Stimulated activated CD4-positive, alpha-beta T cell treated with anti-CD3 and anti-CD28 coated beads, TNF-alpha, amount 100 ng/mL, for 48 hours (primary cell): Measurements from ENCODE around the gene NRG4.
A peak's percentile ranks its signal among the peaks of the same experiment; 100 is the strongest.
"Not testable (repeated sequence)": the region's sequence is repeated elsewhere in the genome, so short reads cannot be mapped to it uniquely, and the experiment has no call there.

Experiments used
- DNase-seq, 3 donors: peaks; one replicate each; pipeline ENCODE4 v3.0.0-alpha.2; 2020; ENCODE audit warnings: low read depth in 3 of 3

NRG4 gene, protein sequence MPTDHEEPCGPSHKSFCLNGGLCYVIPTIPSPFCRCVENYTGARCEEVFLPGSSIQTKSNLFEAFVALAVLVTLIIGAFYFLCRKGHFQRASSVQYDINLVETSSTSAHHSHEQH

DNA sequence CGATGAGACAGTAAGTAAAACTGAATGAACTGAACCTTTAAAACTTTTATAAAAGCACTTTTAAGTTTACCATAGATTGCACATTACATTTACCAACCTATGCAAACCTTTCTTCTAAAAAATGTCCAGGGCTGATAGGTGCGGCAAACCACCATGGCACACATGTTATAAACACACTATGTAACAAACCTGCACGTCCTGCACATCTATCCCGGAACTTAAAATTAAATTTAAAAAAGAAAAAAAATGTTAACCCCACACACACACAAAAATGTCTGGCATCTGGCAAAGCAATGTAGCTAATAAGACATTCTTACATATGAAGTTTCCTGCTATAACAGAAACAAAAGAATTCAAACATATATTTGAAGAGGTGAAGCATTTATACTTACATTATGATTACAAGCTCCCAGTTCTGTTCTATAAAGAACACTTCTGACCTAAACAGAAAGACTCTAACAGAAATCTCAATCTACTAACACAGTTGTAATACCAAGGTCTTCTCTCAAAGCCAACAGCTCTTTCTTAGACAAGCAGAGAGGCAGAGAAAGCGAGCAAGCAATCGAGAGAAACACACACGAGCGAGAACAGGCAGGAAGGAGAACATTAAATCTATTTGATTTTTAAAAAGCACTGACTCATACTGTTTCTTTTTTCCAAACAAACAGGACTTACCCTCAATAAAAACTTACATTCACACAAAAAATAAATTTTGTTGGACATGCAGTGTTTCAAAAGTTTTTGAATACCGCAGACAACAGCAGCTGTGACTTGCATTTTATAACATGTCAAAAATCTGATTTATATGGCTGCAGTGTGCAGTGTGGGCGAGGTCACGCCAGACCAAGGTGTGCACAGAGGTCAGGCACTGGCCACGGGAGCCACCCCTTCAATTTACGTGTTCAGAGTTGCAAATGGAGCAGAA lies at the start of gene NRG4:
TSS of gene NRG4 (minus strand) at position 798 of the 925 bp plus-strand sequence. CDS start 1,194 bp downstream, outside the sequence.
- DNase-seq: no peak

DNA sequence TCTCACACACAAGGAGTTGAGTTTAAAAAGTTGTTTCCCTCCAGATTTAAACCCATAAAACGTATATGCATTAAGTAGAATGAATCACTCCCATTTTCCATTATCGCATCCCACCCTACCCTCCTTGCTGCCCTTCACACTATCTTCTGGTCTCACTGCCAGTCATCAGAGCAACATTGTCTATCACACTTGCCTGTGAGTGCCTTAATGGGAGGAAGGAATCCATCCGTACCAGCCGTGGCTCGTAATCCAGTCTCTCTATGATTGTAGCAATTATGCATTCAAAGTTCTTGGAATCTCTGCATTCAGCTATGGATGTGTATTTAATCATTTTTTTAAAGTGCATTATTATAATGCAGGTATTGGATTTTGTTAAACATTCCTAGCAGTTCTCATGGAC lies 49.5 kb upstream of the NRG4 start:
- DNase-seq: no peak

DNA sequence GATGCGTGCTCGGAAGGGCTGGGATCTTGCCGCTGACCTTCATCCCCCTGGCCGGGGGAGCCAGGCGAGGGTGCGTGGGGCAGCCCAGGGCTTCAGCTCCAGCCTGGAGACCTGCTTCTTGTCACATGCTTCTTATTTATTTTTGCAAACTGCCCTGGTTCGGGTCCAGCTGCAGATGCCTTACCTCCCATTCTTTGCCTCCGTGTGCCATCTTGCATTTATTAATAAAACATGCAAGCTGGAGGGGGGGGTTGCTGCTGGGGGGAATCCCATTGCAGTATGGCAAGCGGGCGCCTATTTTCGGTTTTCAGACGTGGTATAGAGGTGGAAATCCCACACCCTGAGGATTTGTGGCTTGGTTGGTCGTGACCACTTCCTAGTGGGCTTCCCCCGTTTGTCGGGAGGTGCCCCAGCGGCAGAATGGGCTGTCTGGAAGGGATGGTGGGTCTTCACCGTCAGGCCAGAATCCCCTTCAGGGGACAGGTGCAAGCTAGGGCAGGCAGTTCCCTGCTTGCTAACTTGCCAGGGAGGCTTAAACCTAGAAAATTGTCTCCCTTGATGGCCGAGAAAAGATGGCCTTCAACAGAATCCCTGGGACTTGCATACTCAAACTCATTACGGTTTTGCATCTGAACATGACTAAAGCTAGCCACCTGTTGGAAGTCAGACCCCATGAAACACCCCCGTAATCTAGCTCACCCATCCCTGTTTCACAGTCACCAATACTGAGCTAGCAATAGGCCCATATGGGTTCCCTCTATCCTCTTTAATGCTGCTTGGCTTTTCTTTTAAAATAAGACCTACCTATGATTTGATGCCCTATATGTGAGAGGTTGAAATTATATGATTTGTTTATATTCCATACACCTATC lies 48.1 kb upstream of the NRG4 start:
- no peak for DNase-seq

DNA sequence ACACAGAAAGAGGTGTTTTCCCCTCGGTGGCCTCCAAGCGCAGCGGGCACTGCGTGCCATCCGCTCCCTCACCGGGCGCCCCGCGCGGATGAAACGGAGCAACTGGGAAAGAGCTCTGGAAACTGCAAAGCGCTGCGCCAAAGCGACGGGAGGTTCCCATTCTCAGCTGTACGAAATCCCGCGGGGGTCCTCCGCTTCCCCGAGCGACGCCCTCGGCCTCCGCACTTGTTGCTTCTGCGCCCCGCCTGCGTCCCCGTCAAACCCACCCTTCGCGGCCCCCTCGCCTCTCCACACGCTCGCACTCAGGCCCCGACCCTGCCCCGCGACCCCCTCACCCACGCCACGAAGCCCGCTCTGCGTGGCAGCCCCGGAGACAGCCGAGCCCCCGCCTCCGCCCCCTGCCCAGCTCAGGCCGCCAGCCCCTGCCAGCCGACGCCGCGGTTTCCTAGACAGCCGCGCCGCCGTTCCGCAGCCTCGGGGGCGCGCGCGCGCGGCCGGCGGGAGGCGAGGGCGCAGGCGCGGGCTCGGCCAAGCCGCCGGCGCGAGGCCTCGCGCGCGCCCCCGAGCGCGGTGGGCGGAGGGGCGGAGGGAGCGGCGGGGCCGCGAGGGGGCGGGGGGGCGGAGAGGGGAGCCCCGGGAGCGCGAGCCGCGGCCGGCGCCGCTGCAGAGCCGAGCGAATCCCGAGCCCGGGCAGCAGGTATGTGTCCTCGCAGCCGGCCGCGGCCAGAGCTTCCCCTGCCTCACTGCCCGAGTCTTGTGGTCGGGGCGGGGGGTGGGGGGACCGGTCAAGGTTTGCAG lies 47.3 kb upstream of the NRG4 start, which contains the start of gene TMEM266:
TSS of gene TMEM266 (plus strand) at position 666 of the 798 bp plus-strand sequence. CDS start 74,279 bp downstream, outside the sequence.
- DNase-seq: no peak

DNA sequence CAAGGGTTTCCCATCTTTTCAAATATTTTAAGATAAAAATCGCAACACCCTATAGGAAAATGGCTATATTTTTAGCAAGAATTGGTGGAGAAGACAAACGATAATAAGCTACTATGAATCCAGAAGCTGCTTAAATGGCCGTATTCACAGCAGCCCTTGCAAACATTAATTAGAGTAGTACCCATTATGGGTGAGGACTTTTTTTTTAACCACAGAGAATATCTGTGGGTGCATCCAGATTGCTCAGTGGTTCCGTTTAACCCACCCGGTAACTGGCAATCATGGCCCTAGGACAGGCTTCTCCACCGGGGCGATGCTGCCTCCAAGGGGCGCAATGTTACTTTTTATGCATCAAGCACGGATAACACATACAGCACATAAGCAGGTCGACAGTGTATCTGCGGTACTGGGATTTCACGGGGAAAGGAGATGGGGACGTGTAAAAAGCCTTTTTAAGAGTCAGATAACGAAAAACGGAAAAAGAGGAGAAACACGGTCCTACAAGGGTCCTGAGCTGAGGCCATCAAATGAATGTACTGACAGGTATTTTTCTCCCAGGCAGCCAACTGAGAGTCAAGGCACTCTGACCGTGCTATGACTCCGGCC lies 46.6 kb upstream of the NRG4 start:
- DNase-seq: no peak

DNA sequence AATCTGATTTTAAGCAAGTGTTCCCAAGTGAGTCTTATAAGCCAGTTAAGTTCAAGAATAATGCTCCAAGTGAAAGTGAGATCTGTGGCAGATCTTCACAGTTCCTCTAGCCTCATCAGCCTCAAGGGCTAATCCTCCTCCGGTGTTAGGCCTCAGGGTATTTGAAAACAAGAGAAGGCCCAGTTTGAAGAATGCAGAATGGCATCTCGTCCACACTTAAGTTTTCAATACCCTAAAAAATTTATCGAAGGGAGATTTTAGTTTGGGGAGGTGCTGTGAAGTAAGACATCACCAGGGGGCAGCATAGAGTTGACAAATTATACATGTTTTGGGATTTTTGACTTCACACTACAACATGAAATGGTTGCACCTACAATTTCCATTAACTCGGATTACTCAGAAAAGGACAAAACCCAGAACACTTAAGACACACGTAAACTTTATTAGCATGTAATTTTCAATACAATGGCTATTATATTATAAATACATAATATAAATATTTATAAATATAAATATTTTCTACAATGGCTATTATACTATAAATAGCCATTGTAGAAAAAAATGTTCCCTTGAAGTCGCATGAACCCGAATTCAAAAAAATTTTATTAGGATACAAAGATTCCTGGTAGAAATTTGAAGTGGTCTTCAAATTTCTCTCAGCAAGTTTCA lies 45.2 kb upstream of the NRG4 start:
- DNase-seq: peak in 1 of 3 donors; percentile 18

DNA sequence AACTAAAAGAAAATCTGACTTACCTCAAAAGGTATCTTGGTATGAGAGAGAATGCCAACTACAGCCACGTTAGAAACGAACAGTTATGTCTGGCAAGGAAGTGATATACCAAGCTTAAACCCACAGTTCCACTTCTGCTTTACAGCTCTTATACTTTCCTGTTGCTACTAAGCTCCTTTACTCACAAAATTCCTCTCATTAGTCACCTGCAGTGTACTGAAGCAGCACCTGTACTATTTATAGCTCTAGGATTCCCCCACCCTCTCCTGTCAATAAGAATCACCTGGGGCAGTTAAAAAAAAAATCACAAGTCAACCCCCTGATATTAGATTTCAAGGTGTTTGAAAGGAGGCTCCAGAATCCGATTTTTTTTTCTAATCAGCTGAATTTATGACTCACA lies 44.7 kb upstream of the NRG4 start:
- no peak for DNase-seq

DNA sequence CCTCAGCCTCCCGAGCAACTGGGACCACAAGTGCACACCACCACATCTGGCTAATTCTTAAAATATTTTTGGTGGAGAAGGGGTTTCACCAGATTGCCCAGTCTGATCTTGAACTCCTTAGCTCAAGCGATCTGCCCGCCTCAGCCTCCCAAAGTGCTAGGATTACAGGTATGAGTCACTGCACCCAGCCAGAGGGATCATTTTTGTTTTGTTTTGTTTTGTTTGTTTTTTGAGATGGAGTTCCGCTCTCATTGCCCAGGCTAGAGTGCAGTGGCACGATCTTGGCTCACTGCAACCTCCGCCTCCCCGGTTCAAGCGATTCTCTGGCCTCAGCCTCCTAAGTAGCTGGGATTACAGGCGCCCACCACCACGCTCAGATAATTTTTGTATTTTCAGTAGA lies 42.0 kb upstream of the NRG4 start:
- DNase-seq: not testable (repeated sequence)

DNA sequence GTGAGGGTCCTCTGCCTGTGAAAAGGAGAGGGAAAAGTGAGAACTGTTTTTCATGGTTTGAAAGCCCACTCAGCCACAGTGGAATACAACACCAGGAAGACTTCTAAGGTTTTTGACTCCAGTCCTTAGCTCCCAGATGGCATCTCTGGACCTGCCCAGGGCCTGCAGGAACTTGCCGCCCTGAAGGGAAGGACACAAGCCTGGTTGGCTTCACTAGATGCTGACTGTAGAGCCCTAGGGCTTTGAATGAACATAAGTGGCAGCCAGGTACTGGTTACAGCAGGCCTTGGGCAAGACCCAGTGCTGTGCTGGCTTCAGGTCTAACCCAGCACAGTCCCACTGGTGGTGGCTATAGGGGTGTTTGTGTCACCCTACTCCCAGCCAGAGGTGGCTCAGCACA lies 26.3 kb upstream of the NRG4 start:
- DNase-seq: no peak

DNA sequence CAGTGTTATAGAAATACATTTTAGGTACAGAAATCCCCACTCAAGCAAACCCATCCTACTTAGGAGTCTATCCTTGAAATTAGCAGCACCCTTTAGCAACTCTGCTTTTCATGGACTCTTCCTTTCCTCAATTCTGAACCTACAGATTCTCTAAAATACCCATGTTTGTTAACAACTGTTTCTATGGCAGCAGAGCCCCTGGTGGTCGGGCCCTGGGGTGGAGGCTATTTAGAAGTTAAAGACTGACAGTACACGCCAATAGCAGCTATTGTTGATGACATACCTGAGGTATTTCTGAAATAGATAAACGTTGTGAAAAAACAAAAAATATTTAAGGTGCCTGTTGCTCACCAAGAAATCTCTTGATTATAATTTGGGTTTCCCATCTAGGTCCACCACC lies 23.4 kb upstream of the NRG4 start:
- no peak for DNase-seq

DNA sequence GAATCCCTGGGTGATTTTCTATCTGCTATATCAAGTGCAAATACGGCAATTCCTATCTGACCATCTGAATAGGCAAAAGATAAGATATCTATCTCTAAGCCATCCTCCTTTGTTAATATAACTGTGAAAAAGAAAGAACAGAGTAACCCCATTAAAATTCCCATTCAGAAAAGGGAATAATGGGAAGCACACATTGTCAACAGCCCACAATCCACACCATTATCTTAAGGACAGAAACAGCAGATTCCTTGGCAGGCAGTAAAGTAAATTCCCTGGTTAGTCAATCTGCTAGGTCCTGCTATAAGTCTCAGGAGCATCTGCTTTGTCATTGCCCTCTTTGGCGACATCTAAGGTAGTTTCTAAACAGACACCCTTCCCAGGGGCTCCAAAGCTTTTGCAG lies 21.9 kb upstream of the NRG4 start:
- no peak for DNase-seq

DNA sequence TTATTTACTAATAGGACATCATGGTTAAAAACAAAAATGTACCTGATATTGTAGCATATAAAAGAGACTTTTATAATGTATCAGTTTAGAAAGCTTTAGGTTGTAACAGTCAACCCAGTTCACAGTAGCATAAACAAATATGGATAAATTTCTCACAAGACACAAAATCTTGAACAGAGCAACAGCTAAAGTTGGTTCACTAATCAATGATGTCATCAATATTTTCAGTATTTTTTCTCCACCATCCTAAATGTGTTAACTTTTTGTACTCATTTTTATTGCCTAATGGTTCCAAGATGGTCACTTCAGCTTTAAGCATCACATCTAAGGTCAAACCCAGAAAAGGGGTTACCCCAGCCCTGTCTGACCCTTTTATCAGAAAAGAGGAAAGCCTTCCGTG lies 21.2 kb upstream of the NRG4 start:
- DNase-seq: no peak

DNA sequence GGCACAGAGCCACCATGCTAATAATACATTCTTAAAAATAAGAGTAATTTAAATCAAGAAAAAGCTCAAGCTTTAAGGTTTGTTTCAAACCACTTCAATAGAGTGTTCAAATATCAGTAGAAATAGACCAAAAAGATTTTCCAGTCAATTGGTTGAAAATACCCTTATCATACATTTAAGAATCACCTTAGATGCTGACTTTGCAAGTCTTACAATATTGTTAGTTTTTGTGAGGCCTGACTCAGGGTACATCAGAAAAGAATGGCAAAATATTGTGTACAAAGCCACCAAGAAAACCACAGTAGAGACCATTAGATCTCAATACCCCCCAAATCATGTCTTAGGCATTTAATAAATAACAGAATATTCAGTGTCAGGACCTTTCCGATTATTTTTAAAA lies 19.8 kb upstream of the NRG4 start:
- DNase-seq: no peak

DNA sequence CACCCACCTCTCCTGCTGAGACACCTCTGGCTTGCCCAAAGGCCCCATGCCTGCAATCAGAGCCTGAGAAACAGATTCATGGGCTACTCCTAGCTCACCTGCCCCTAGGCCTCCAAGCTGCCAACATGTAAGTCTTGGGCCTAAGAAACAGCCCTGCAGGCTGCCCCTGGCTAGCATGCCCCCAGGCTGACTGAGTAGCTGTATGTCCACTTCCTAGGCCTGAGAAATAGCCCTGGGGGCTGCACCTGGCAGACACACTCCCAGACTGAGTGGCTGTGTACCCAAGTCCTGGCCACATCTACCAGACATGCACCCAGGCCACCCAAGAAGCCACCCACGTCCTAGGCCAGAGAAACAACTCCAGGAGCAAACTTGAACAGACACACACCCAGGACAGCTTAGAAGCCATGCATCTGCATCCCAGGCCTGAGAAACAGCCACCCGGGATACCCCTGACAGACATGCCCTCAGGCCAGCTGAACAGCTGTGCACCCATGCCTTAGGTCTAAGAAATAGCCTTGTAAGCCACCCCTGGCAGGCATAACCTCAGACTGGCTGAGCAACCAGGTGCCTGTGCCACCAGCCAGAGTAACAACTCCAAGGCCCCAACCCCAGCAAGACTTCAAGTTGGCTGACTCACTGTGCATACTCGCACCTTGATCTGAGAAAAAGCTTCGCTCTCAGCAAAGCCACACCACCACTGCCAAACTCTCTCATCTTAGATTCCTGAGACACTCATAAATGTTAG lies 12.0 kb upstream of the NRG4 start:
- DNase-seq: no peak

DNA sequence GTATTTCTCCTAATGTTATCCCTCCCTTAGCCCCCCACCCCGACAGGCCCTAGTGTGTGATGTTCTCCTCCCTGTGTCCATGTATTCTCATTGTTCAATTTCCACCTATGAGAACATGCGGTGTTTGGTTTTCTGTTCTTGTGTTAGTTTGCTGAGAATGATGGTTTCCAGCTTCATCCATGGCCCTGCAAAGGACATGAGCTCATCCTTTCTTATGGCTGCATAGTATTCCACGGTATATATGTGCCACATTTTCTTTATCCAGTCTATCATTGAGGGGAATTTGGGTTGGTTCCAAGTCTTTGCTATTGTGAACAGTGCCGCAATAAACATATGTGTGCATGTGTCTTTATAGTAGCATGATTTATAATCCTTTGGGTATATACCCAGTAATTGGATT lies 1.2 kb upstream of the NRG4 start:
- DNase-seq: not testable (repeated sequence)

DNA sequence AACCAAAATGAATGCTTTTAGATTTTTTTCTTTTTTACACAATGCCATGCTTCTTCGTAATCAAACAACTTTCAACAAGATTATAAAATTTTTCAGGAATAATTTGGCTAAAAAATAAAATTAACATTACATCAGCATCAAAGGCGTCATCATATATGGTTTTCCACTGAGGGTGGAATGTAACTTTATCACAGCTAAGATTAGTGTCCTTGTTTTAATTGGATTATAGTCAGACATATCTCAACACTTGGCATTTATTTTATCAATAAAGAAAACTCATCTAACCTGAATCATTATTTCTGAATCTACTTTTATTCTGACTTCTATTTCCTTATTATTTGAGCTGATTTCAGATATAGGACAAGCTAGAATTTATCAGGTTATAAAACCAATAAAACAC lies 1.6 kb downstream of the NRG4 start:
- DNase-seq: no peak

DNA sequence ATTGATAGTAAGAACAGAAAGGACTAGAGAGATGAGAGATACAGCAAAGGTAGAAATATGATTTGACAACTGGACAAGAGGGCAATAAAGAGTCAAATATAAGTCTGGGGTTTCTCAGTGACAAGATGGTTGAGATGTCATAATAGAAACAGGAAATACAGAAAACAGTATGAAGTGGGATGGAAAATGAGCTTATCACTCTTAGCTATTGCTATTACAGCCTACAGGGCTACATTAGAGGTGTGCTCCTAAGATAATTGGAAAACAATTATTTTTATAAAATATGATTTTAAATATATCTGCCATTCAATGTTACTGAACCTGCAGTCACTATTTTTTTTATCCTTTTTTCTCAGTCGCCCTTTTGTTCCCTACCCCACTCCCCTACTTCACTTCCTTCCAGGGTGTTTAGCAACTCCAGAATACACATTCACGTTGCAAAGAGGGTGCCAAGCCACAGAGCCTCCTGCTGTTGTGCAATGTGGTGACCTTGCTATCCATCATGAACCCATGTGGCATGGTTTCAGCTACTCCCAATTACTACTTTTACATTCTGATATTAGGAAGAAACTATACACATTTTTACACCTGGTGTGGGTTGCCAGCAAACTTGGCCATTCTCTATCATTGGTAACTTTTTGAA lies 6.0 kb downstream of the NRG4 start:
- DNase-seq: no peak

DNA sequence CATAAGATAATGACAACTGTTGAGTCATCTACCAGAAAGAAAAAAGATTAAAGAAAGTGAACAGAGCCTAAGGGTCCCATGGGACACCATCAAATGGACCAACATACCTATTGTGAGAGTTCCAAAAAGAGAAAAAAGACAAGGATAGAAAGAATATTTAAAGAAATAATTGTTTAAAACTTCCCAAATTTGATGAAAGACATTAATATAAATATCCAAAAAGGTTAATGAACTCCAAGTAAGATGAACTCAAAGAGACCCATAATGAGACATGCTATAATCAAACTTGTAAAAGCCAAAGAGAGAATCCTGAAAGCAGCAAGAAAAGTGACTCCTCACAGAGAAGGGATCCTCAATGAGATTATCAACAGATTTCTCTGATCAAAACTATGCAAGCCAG lies 8.9 kb downstream of the NRG4 start:
- DNase-seq: no peak

DNA sequence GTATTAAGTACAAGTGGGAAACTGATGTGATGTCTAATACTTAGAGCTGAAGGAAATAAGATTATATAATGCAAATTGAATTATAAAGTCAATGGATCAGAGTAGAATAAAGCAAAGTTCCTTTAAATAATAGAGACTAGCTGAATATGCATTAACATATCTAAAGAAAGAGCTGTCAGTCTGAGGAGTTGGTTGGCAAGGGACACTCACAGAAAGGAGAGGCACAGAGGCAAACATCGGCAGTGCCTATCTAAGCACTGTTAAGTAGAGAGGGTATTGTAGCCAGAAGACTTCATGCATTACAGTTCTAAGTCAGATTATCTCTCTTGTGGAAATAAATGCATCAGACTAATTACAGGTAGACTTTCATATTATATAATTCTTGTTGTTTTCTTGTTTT lies 16.6 kb downstream of the NRG4 start:
- DNase-seq: no peak
